Mucosa of rectum (tissue), 2 donors: ENCODE measurements around the gene CKM.

Source experiments
- H3K27ac ChIP-seq, 2 donors: one replicate each; pipeline ENCODE4 v1.7.0; 2013; ENCODE audit warnings: inconsistent platforms in 2 of 2, low read depth in 2 of 2, low read length in 2 of 2
- H3K27me3 ChIP-seq, 2 donors: one replicate each; pipeline ENCODE4 v1.7.0; 2013; ENCODE audit warnings: low read length in 2 of 2; ENCODE audit not compliant: control insufficient read depth in 2 of 2, insufficient read depth in 2 of 2
- H3K36me3 ChIP-seq, 2 donors: one replicate each; pipeline ENCODE4 v1.7.0; 2013; ENCODE audit warnings: low read length in 2 of 2; ENCODE audit not compliant: control insufficient read depth in 2 of 2, insufficient read depth in 2 of 2
- H3K4me1 ChIP-seq, 2 donors: one replicate each; pipeline ENCODE4 v1.7.0; 2013; ENCODE audit warnings: low read length in 2 of 2, mild to moderate bottlenecking in 1 of 2; ENCODE audit not compliant: control insufficient read depth in 2 of 2, insufficient read depth in 2 of 2
- H3K4me3 ChIP-seq, 2 donors: one replicate each; pipeline ENCODE4 v1.7.0; 2013; ENCODE audit warnings: low read length in 2 of 2
- H3K9ac ChIP-seq, 2 donors: one replicate each; pipeline ENCODE4 v1.7.0; 2013; ENCODE audit warnings: low read length in 2 of 2, low read depth in 1 of 2, mild to moderate bottlenecking in 1 of 2
- H3K9me3 ChIP-seq, 2 donors: one replicate each; pipeline ENCODE4 v1.7.0; 2013; ENCODE audit warnings: low read length in 2 of 2; ENCODE audit not compliant: control insufficient read depth in 2 of 2
- donor health status: healthy.
- donor health status: Normal muscosa, but diverticular disease.

CKM gene

GRCh38 chr19:45350477-45351058, 27.9 kb upstream of the CKM start:
- peaks cover under 1 to 15% of the 10 kb centered on the region in 2 donors for H3K36me3 ChIP-seq
- H3K4me3 ChIP-seq = no peak overlapping the region
- H3K27ac ChIP-seq = no peak overlapping the region
- no peaks in the 10 kb centered on the region for H3K4me1 ChIP-seq
- peaks cover 8 to 10% of the 10 kb centered on the region in 2 donors for H3K27me3 ChIP-seq
- H3K9me3 ChIP-seq = no peaks in the 10 kb centered on the region
- H3K9ac ChIP-seq = no peak overlapping the region

- Histone ChIP-seq H3K4me1 (no peaks in the 10 kb centered on the region), H3K4me3 (no peak overlapping the region), H3K9ac (no peak overlapping the region), H3K36me3 (peaks cover 0 to 13% of the 10 kb centered on the region in 2 donors), H3K27me3 (peaks cover 16 to 19% of the 10 kb centered on the region in 2 donors), H3K9me3 (no peaks in the 10 kb centered on the region), H3K27ac (no peak overlapping the region)
Observed at GRCh38 chr19:45349430-45349941, 26.8 kb upstream of the CKM start.

GRCh38 chr19:45349126-45349415, 26.4 kb upstream of the CKM start:
- H3K9ac ChIP-seq = no peak overlapping the region
- H3K36me3 ChIP-seq = peaks cover 0 to 10% of the 10 kb centered on the region in 2 donors
- no peaks in the 10 kb centered on the region for H3K9me3 ChIP-seq
- H3K27me3 ChIP-seq = peaks cover 16 to 20% of the 10 kb centered on the region in 2 donors
- no peak overlapping the region for H3K4me3 ChIP-seq
- no peaks in the 10 kb centered on the region for H3K4me1 ChIP-seq
- H3K27ac ChIP-seq = no peak overlapping the region

- peaks cover 0 to 8% of the 10 kb centered on the region in 2 donors for H3K36me3 ChIP-seq
- no peak overlapping the region for H3K9ac ChIP-seq
- peaks cover 16 to 20% of the 10 kb centered on the region in 2 donors for H3K27me3 ChIP-seq
- no peaks in the 10 kb centered on the region for H3K4me1 ChIP-seq
- H3K27ac ChIP-seq = no peak overlapping the region
- H3K4me3 ChIP-seq = no peak overlapping the region
- no peaks in the 10 kb centered on the region for H3K9me3 ChIP-seq
Observed at GRCh38 chr19:45348367-45349125, 25.9 kb upstream of the CKM start.

GRCh38 chr19:45347570-45348366, 25.1 kb upstream of the CKM start:
- H3K27ac ChIP-seq = no peak overlapping the region
- H3K36me3 ChIP-seq = peaks cover 0 to 3% of the 10 kb centered on the region in 2 donors
- H3K4me1 ChIP-seq = no peaks in the 10 kb centered on the region
- H3K4me3 ChIP-seq = no peak overlapping the region
- no peak overlapping the region for H3K9ac ChIP-seq
- peaks cover 19 to 24% of the 10 kb centered on the region in 2 donors for H3K27me3 ChIP-seq
- no peaks in the 10 kb centered on the region for H3K9me3 ChIP-seq

GRCh38 chr19:45346449-45346848, 23.8 kb upstream of the CKM start:
- no peak overlapping the region for H3K27ac ChIP-seq
- H3K9ac ChIP-seq = no peak overlapping the region

GRCh38 chr19:45345506-45345860, 22.8 kb upstream of the CKM start:
- H3K4me3 ChIP-seq = no peak overlapping the region
- H3K27me3 ChIP-seq = peaks cover 30 to 38% of the 10 kb centered on the region in 2 donors
- no peak overlapping the region for H3K27ac ChIP-seq
- H3K36me3 ChIP-seq = no peaks in the 10 kb centered on the region
- H3K9ac ChIP-seq = no peak overlapping the region
- no peaks in the 10 kb centered on the region for H3K9me3 ChIP-seq
- peaks cover 0 to under 1% of the 10 kb centered on the region in 2 donors for H3K4me1 ChIP-seq

More at GRCh38 chr19:45346449-45346848, 23.8 kb upstream of the CKM start:
- Histone ChIP-seq H3K4me1 (no peaks in the 10 kb centered on the region), H3K27me3 (peaks cover 24 to 32% of the 10 kb centered on the region in 2 donors), H3K4me3 (no peak overlapping the region), H3K36me3 (no peaks in the 10 kb centered on the region), H3K9me3 (no peaks in the 10 kb centered on the region)

GRCh38 chr19:45344621-45345505, 22.2 kb upstream of the CKM start:
- Histone ChIP-seq H3K27ac (no peak overlapping the region), H3K4me3 (no peak overlapping the region), H3K4me1 (peaks cover 0 to 5% of the 10 kb centered on the region in 2 donors), H3K27me3 (peaks cover 34 to 38% of the 10 kb centered on the region in 2 donors), H3K9me3 (no peaks in the 10 kb centered on the region), H3K36me3 (no peaks in the 10 kb centered on the region), H3K9ac (no peak overlapping the region)

- H3K27me3 ChIP-seq = peaks cover 32 to 38% of the 10 kb centered on the region in 2 donors
- peaks cover 0 to 5% of the 10 kb centered on the region in 2 donors for H3K4me1 ChIP-seq
- no peak overlapping the region for H3K9ac ChIP-seq
- no peak overlapping the region for H3K4me3 ChIP-seq
- H3K36me3 ChIP-seq = no peaks in the 10 kb centered on the region
- H3K9me3 ChIP-seq = no peaks in the 10 kb centered on the region
- no peak overlapping the region for H3K27ac ChIP-seq
Observed at GRCh38 chr19:45342911-45343310, 20.2 kb upstream of the CKM start.
